GM18508 (cell line): ENCODE data around the gene PSAP.
A peak's percentile ranks its signal among the peaks of the same experiment; 100 is the strongest.

Source experiments
- ATAC-seq: cut with Tn5 transposase; IDR thresholded peaks from one replicate; pipeline ENCODE4 v1.9.1; 2021; ENCODE audit warnings: moderate number of reproducible peaks; ENCODE audit not compliant: insufficient read depth, unreplicated experiment

PSAP gene

DNA sequence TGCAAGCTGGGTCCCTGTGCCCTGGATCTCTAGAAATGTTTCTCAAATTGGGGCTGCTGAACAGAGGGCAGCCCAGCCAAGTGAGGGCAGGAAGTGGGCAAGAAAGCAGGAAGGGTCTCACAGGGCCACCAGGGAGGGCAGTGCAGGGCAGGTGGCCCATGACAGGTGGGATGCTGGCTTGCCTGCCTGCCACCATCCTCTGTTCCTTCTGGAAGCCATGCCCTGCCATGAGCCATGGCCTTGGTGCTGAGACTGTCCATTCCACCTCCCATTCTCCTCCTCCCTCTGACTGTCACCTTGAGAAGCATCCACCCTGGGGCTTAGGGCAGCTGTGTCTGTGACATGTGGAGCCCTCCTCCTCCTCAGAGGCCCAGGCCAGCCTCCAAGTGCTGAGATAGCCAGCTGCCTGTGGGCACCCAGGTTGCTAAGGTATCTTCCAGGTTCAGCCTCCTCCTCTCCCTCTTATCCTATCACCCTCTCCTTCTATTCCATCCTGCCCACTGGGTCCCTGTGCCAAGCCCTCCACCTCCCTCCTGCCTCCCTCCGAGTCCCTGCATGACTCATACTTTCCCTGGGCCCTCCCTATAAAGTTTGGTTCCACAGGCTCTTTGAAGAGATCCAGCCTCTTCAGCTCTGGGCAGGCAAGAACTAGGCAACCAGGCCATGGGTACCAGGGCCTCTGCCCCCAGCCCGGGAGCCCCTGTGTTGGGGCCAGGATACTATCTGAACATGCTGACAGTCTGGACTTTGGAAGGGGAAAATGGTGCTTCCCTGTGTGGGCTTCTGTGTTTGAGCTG, 79.0 kb downstream of the PSAP start:
- no peak for ATAC-seq

DNA sequence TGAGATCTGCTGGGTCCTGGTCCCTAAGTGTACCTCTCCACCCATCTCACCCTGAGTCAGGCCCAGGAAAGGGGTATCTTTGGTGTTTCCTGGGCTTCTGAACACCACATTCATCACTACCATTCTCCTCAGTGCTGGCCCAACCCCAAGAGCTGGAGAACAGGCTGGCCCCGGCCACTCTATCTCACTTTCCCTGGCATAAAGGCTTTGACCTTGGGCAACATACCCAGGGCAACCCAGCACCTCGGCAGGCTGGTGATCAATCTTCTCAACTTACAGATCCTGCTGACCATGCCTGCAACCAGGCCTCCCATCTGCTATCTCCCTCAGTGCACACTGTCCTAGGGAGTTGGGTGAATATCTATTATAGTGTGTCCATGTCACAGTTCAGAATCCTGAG, 79.8 kb downstream of the PSAP start:
- no peak for ATAC-seq

DNA sequence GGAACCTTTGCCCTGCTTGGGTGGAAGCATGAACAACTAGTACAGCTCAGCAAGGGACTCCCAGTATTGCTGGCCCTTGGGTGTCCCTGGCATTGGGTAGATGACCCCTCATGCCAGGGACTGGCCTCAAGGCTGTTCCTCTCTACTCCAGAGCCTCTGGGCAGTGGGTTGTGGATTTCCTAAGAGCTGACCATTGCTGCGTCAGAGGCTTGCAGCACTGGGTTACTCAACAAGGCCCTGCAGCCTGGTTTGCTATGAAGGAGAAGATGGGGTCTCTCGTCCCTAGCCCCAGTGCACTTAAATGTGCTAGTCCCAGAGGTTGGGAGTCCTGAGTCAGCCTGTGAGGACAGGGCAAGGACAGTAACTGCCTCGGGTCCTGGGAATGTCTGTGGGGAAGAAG, 80.3 kb downstream of the PSAP start:
- no peak for ATAC-seq

DNA sequence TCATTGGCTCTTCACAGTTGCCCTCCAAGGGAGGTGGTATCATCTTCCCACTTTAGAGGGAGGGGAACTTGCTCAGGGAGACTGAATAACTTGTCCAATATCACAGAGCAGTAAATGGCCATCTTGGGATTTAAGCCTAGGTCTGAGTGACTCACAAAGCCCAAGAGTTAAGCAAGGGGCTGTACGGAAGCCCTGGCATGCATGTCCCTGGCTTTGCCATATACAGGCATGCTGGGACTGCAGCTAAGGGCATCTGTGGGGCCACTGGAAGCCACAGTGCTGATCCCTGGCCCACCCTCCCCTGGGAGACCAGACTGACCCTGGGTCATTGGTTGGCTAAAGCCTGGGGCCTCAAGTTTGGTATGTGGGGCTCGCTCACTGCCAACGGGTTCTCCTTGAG, 80.8 kb downstream of the PSAP start:
- ATAC-seq = no peak

DNA sequence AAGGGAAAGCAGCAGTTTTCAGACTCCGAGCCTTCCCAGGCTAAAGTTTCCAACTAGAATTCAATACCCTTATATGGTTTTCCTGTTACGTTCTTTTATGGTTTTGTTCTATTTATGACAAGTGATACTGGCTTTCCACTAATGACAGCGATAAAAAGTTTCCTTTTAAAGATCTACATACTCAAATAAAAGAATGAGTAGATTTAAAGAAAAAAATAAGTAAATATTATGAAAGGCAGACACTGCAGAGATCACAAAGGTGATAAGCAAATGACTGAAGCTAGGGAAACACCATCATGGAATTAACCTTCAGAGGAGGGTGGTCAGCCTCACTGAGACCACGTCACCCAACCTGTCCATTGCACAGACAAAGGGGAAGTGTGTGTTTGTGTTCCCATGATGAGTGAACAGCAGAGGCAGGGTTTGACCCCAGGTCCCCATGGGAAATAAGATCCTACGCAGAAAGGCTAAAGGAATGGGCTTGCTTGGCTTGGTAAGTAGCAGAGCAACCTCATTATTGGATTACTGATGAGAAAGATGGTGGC, 81.7 kb downstream of the PSAP start:
- peak; percentile 21 for ATAC-seq

DNA sequence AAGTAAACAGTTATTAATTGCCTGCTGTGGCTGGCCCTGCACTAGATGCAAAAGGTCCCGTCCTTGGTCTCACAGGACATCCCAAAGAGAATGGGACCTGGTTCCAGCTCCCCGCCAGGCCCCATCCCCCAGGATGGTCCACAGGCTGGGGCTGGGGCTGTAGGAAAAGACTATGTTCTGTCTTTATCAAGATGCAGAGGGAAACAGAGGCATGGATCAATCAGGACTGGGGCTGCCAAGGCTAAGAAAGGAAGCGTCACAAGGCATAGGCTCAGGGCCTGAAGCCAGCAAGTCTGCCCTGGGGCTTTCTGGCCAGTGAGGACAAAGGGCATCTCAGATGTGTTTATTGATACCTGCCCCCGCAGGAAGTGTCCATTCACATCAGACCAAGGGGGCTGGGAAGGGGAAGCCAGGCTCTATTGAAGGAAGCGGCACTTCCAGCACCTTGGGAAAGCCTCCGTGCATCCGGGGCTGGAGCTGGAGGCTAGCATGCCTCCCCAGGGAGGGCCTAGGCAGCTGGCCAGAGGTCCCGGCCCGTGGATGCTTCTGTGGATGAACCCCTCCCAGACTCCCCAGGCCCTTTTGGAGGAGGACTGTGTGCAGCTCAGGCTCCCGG, 83.5 kb downstream of the PSAP start:
- no peak for ATAC-seq

DNA sequence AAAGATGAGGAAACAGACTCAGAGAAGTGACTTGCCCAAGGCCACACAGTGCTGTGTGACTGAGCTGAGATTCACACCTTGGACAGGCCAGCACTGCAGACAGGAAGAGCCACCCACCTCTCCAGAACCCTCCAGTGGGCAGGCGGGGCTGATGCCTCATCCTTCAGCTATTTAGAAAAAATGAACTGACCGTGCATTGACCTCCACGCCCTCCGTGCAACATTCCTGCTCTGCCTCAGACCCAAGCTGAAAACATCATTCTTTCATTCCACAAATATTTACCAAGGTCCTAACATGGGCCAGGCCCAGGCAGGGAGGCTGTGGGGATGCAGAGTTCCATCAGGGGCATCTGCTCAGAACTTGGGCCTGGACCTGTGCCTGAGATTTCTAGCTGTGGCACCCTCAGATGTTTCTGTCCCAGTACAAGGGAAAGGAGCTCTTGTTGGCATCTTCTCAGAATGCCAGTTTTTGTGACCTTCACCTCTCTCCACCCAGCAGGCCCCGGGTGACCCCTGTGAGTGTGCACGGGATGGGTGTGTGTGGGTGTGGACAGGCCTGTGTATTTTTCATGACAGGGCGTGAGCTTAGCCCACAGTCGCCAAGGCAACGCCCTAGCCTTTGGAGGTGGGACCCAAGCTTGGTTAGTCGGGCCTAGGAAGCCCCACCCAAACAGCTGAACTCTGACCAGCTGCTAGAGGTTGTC, 84.2 kb downstream of the PSAP start:
- ATAC-seq = no peak
